Vagina (tissue), 2 donors: Measurements from ENCODE around the gene KCNH3.

ENCODE experiments used
- POLR2A ChIP-seq, 2 donors: fragments of 450-650 bp; IDR thresholded peaks; one replicate each; pipeline ENCODE4 v1.6.1; 2017; ENCODE audit warnings: antibody characterized with exemption in 2 of 2, mild to moderate bottlenecking in 2 of 2, moderate library complexity in 2 of 2
- POLR2AphosphoS5 ChIP-seq, 2 donors: sonication (generic); formaldehyde crosslinking; IDR thresholded peaks; one replicate each; pipeline ENCODE4 v1.9.0; 2017; ENCODE audit warnings: antibody characterized with exemption in 2 of 2, mild to moderate bottlenecking in 2 of 2, low read depth in 1 of 2; ENCODE audit not compliant: insufficient read depth in 1 of 2
- TF ChIP-seq, protein P1 (sequence below), 3 experiments: fragments of 450-650 bp in 2 of 3; fragments of 200-600 bp in 1 of 3; sonication (generic) in 1 of 3; IDR thresholded peaks; one replicate each; pipeline ENCODE4 v1.5.1; 2017 to 2019; ENCODE audit warnings: antibody characterized with exemption in 3 of 3, mild to moderate bottlenecking in 2 of 3, moderate library complexity in 2 of 3

DNA sequence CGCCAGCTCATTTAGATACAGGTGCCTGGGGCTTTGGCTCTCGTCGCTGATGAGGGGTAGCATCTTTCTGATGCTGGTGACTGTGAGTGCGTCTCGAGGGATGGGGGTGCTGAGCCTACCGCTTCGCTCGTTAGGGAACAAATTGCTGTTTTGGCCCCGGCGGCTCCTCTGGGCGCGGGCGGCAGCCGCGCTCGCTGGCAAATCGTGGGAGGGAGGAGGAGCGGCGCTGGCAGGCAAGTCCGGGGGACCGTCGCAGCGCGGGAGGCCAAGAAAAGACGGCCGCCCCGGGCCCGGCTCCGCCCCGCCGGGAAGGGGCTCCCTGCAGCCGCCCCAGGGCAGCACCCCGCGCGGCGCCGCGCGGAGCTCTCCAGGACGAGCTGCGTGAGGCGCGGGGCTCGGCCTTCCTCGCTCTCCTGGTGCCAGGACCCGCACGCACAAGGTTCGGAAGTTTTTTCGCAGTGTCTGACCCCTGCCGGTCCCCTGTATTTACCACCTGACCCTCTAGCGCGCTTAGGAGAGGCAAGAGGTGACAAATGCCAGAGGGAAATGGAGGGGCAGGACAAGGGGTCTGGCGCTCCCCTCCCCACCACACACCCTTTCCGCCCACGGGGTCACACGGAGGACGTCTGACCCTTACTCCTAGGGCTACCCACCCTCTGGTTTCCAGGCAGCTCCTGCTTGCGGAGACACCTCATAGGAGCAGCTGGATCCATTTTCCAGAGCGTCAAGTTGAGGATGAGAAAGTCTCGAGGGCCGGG is 899 bp upstream of the KCNH3 start:
- TF ChIP-seq, protein P1, sequence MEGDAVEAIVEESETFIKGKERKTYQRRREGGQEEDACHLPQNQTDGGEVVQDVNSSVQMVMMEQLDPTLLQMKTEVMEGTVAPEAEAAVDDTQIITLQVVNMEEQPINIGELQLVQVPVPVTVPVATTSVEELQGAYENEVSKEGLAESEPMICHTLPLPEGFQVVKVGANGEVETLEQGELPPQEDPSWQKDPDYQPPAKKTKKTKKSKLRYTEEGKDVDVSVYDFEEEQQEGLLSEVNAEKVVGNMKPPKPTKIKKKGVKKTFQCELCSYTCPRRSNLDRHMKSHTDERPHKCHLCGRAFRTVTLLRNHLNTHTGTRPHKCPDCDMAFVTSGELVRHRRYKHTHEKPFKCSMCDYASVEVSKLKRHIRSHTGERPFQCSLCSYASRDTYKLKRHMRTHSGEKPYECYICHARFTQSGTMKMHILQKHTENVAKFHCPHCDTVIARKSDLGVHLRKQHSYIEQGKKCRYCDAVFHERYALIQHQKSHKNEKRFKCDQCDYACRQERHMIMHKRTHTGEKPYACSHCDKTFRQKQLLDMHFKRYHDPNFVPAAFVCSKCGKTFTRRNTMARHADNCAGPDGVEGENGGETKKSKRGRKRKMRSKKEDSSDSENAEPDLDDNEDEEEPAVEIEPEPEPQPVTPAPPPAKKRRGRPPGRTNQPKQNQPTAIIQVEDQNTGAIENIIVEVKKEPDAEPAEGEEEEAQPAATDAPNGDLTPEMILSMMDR (IDR thresholded peaks at IDR 0.05): no peak
- TF ChIP-seq POLR2AphosphoS5 (IDR thresholded peaks at IDR 0.05; ENCODE audit: insufficient read depth in 1 of 2, low read depth in 1 of 2): no peak
- no peak for TF ChIP-seq POLR2A (IDR thresholded peaks at IDR 0.05)
